A673 (cell line): ENCODE data around the gene TMEM87A. TPM values are rescaled to one million over a fixed set of nuclear protein-coding genes. Genes with fewer than 3 reads are reported as not detected.

Experiments used
- BruUV-seq: library from RNA; stranded (reverse); fragments of 400-500 nt; replicated peaks from 2 replicates; lab custom pipeline; 2021; lab: Mats Ljungman, UMichigan
- CTCF ChIA-PET: fragments of 300-600 bp; sonication (Branson Sonifier 250); formaldehyde crosslinking; loops from one replicate; lab custom pipeline; 2022; ENCODE audit warnings: antibody characterized with exemption; lab: Charles Lee
- POLR2A ChIA-PET: fragments of 300-600 bp; sonication (Branson Sonifier 250); formaldehyde crosslinking; loops from one replicate; lab custom pipeline; 2022; ENCODE audit warnings: antibody characterized with exemption; ENCODE audit not compliant: low non-redundant PET; lab: Charles Lee
- DNase-seq: peaks from one replicate; pipeline ENCODE4 v3.0.0-alpha.2; 2015; ENCODE audit warnings: low spot score
- H3K27ac ChIP-seq: fragments of 200-600 bp; sonication (generic); 2 replicates; pipeline ENCODE4 v1.5.1; 2016; ENCODE audit warnings: mixed run types, low read depth, mild to moderate bottlenecking, mixed read lengths, antibody characterized with exemption, low read length; ENCODE audit not compliant: poor library complexity, severe bottlenecking
- H3K27me3 ChIP-seq: fragments of 200-600 bp; sonication (generic); replicated peaks from 2 replicates; pipeline ENCODE4 v1.6.1; 2017; ENCODE audit warnings: mixed run types, low read depth, mild to moderate bottlenecking, mixed read lengths, antibody characterized with exemption, low read length; ENCODE audit not compliant: insufficient read depth, poor library complexity
- H3K36me3 ChIP-seq: fragments of 200-600 bp; sonication (generic); 2 replicates; pipeline ENCODE4 v1.6.1; 2016; ENCODE audit warnings: mixed run types, mild to moderate bottlenecking, mixed read lengths, antibody characterized with exemption, low read length; ENCODE audit not compliant: insufficient read depth, poor library complexity, severe bottlenecking
- H3K4me1 ChIP-seq: fragments of 200-600 bp; sonication (generic); 2 replicates; pipeline ENCODE4 v1.6.1; 2017; ENCODE audit warnings: mixed run types, mild to moderate bottlenecking, mixed read lengths, antibody characterized with exemption, low read length; ENCODE audit not compliant: insufficient read depth, poor library complexity, severe bottlenecking
- H3K4me3 ChIP-seq: fragments of 200-600 bp; sonication (generic); 2 replicates; pipeline ENCODE4 v1.5.1; 2016; ENCODE audit warnings: low read depth, mixed run types, mild to moderate bottlenecking, mixed read lengths, low read length; ENCODE audit not compliant: poor library complexity, severe bottlenecking
- H3K9me3 ChIP-seq: fragments of 200-600 bp; sonication (generic); 2 replicates; pipeline ENCODE4 v1.6.1; 2016; ENCODE audit warnings: mixed run types, low read depth, mild to moderate bottlenecking, mixed read lengths, antibody characterized with exemption, low read length; ENCODE audit not compliant: poor library complexity, severe bottlenecking
- CTCF ChIP-seq: fragments of 300-800, 200-600 bp; sonication (generic); conservative IDR thresholded peaks from 2 replicates; pipeline ENCODE4 v1.5.1; 2017; ENCODE audit warnings: low read depth, mild to moderate bottlenecking, antibody characterized with exemption, low read length, moderate library complexity, mixed read lengths
- EZH2 ChIP-seq: fragments of 200-600 bp; sonication (generic); IDR thresholded peaks from 2 replicates; pipeline ENCODE4 v1.6.1; 2017; ENCODE audit warnings: borderline replicate concordance, low read depth, mild to moderate bottlenecking, mixed read lengths, antibody characterized with exemption, low read length; ENCODE audit not compliant: poor library complexity, severe bottlenecking
- intact Hi-C: fragments of 100-400 bp; cut with micrococcal nuclease; formaldehyde crosslinking; loops from one replicate; pipeline ENCODE4 v1.10.0; 2022; ENCODE audit not compliant: unreplicated experiment
- total RNA-seq: library from RNA; stranded (reverse); gene quantifications from 2 replicates; pipeline ENCODE4 v1.2.3, GENCODE V29; 2021

TMEM87A gene
- total RNA-seq, 1 experiment from 2014 or later, result 53.4 TPM

GRCh38 chr15:42283671-42284070, 10.4 kb upstream of the TMEM87A start:
- ChIA-PET CTCF (no interaction called here), POLR2A (no interaction called here)
- no peaks in the 10 kb centered on the region for H3K9me3 ChIP-seq
- no peak for TF ChIP-seq CTCF
- no peak for TF ChIP-seq EZH2
- intact Hi-C loops, result no loop called here
- H3K36me3 ChIP-seq, result no peaks in the 10 kb centered on the region
- H3K4me3 ChIP-seq, result no peak overlapping the region
- H3K27me3 ChIP-seq, result no peaks in the 10 kb centered on the region
- no peaks in the 10 kb centered on the region for H3K4me1 ChIP-seq
- no peak for DNase-seq
- no peak overlapping the region for H3K27ac ChIP-seq
- no TSS peak for BruUV-seq

- Histone ChIP-seq H3K27ac (no peak overlapping the region), H3K4me3 (no peak overlapping the region), H3K36me3 (no peaks in the 10 kb centered on the region), H3K4me1 (no peaks in the 10 kb centered on the region), H3K9me3 (no peaks in the 10 kb centered on the region), H3K27me3 (no peaks in the 10 kb centered on the region)
- CTCF ChIA-PET, result no interaction called here
- no peak for DNase-seq
- POLR2A ChIA-PET, result no interaction called here
- no peak for TF ChIP-seq EZH2
- TF ChIP-seq CTCF, result no peak
- BruUV-seq, result no TSS peak
- intact Hi-C loops, result no loop called here
Measured at GRCh38 chr15:42282926-42283325, 9.7 kb upstream of the TMEM87A start.

GRCh38 chr15:42282344-42282743, 9.1 kb upstream of the TMEM87A start:
- no peak overlapping the region for H3K27ac ChIP-seq
- H3K27me3 ChIP-seq, result no peaks in the 10 kb centered on the region
- H3K9me3 ChIP-seq, result no peaks in the 10 kb centered on the region
- POLR2A ChIA-PET, result no interaction called here
- CTCF ChIA-PET, result no interaction called here
- no peaks in the 10 kb centered on the region for H3K36me3 ChIP-seq
- no peak for DNase-seq
- intact Hi-C loops, result no loop called here
- no peaks in the 10 kb centered on the region for H3K4me1 ChIP-seq
- BruUV-seq, result no TSS peak
- no peak for TF ChIP-seq EZH2
- TF ChIP-seq CTCF, result no peak
- H3K4me3 ChIP-seq, result no peak overlapping the region
